C4-2B (cell line): ENCODE results near the gene CACNG7.

Experiments
- CTCF ChIP-seq: fragments of 450-650 bp; conservative IDR thresholded peaks from 2 replicates; pipeline ENCODE4 v1.5.1; 2017; ENCODE audit warnings: mild to moderate bottlenecking
- ZFX ChIP-seq: fragments of 450-650 bp; IDR thresholded peaks from 2 replicates; pipeline ENCODE4 v1.6.1; 2017

GRCh38 chr19:53865523-53865917 lies 43.6 kb upstream of the CACNG7 start:
- no peak for TF ChIP-seq CTCF
- TF ChIP-seq ZFX = no peak
